IMR-90 (cell line): Measurements from ENCODE around the gene ZNF684.
"Not testable (repeated sequence)": the region's sequence is repeated elsewhere in the genome, so short reads cannot be mapped to it uniquely, and the experiment has no call there.

Experiments used
- CTCF ChIP-seq: conservative IDR thresholded peaks from 2 replicates; pipeline ENCODE4 v1.5.1; 2012; ENCODE audit warnings: mild to moderate bottlenecking, low read depth, low read length, improper control_type of control experiment
- MAZ ChIP-seq: IDR thresholded peaks from 2 replicates; pipeline ENCODE4 v1.6.1; 2012; ENCODE audit warnings: low read depth, mild to moderate bottlenecking, low read length, improper control_type of control experiment, moderate library complexity, borderline replicate concordance
- MXI1 ChIP-seq: IDR thresholded peaks from 2 replicates; pipeline ENCODE4 v1.6.1; 2012; ENCODE audit warnings: low read depth, mild to moderate bottlenecking, low read length, moderate library complexity, borderline replicate concordance
- RAD21 ChIP-seq: IDR thresholded peaks from 2 replicates; pipeline ENCODE4 v1.6.1; 2012; ENCODE audit warnings: low read length, improper control_type of control experiment

- TF ChIP-seq MXI1, MAZ, CTCF, RAD21: not testable (repeated sequence)
Measured at GRCh38 chr1:40558241-40558640, 26.8 kb downstream of the ZNF684 start.
